ENCODE data around the gene FAM124B. TPM values are rescaled to one million over a fixed set of nuclear protein-coding genes. Genes with fewer than 3 reads are reported as not detected.
"Not testable (repeated sequence)": the region's sequence is repeated elsewhere in the genome, so short reads cannot be mapped to it uniquely, and the experiment has no call there.

The FAM124B gene
- polyA plus RNA-seq, 3 donors, result 2.2 to 2.8 (median 2.3) TPM

GRCh38 chr2:224395620-224396390 lies 6.1 kb downstream of the FAM124B start:
- no peak for DNase-seq (ENCODE audit: extremely low read depth in 1 of 11, low read depth in 9 of 11, low spot score in 4 of 11)

DNA sequence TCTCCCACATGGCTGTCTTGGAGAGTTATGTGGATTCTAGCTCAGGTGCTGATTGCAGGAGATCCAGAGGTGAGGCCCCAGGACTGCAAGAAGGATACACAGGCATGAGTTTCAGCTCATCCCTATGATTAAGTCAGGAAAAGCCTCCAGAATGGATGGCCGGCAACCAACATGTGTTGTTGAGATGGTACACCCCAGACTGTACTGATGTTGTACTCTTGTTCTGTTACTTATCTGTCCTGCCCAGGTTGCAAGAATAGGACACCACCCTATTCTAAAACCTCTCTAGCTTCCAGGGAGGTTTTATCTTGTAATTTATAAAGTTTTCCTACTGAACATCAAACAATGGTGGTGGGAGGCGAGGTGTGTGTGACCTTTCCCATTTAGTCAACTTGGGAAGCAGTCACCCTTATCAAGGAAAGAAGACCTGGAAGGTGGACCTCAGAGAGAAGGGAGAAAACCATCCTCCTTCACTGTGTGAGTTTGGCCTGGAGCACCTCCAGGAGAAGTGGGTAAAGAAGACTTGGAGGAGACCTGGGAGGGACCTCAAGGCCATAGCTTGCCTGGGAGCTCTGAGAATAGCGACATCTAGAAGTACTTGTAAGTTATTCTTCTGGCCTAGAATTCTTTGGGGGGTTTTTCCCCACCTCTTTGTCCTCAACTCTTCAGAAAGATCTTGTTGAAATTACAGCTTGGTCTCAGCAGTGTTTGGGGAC lies 8.6 kb downstream of the FAM124B start:
- DNase-seq (ENCODE audit: extremely low read depth in 1 of 11, low read depth in 9 of 11, low spot score in 4 of 11), result no peak

- no peak for DNase-seq (ENCODE audit: extremely low read depth in 1 of 11, low read depth in 9 of 11, low spot score in 4 of 11)
These were observed 9.4 kb downstream of the FAM124B start for GRCh38 chr2:224392545-224392944.

DNA sequence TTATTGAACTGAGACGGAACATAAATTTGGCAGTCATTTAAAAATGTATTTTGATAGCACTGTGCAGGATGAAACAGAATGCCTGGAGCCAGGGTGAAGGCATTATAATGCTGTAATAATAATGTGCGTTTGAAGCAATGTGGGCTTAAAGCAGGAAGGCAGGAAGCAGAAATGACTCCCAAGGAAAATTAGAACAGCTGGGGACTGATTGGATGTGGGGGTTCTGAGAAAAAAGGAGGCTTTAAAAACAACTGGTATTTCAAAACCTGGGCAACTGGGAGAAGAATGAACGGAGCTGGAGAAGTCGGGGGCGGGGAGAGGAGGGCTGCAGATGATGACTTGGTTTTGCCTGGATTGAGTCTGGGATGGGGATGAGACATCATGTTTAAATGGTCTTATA lies 12.6 kb downstream of the FAM124B start:
- DNase-seq (ENCODE audit: extremely low read depth in 1 of 11, low read depth in 9 of 11, low spot score in 4 of 11), result no peak

DNA sequence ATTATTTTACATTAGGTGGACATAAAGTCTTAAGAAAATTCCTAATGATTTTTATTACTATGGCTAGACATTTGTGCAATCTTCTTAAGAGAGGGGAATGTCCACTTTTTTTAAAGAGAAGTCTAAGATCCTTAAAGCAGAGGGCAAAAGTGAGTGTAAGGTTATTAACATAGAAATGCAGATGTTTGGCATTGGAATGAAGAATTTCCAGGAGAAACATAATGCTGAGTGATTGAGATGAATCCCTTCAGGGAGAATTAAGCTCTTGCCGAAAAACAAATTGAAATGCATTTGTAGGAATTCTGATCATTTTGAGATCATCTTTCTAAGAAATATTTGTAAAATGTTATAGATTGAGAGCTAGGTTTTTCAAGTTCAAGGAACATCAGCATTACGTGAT lies 15.0 kb downstream of the FAM124B start:
- DNase-seq (ENCODE audit: extremely low read depth in 1 of 11, low read depth in 9 of 11, low spot score in 4 of 11), result no peak

GRCh38 chr2:224382973-224383555 lies 18.8 kb downstream of the FAM124B start:
- no peak for DNase-seq (ENCODE audit: extremely low read depth in 1 of 11, low read depth in 9 of 11, low spot score in 4 of 11)

DNA sequence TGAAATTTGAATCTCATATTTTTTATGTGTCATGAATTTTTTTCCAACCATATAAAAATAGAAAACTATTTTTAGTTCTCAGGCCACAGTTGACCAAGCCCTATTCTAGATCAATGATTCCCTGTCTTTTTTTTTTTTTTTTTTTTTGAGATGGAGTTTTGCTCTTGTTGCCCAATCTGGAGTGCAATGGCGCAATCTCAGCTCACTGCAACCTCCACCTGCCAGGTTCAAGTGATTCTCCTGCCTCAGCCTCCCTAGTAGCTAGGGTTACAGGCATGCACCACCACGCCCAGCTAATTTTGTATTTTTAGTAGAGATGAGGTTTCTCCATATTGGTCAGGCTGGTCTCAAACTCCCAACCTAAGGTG lies 19.6 kb downstream of the FAM124B start:
- DNase-seq (ENCODE audit: extremely low read depth in 1 of 11, low read depth in 9 of 11, low spot score in 4 of 11), result not testable (repeated sequence)

DNA sequence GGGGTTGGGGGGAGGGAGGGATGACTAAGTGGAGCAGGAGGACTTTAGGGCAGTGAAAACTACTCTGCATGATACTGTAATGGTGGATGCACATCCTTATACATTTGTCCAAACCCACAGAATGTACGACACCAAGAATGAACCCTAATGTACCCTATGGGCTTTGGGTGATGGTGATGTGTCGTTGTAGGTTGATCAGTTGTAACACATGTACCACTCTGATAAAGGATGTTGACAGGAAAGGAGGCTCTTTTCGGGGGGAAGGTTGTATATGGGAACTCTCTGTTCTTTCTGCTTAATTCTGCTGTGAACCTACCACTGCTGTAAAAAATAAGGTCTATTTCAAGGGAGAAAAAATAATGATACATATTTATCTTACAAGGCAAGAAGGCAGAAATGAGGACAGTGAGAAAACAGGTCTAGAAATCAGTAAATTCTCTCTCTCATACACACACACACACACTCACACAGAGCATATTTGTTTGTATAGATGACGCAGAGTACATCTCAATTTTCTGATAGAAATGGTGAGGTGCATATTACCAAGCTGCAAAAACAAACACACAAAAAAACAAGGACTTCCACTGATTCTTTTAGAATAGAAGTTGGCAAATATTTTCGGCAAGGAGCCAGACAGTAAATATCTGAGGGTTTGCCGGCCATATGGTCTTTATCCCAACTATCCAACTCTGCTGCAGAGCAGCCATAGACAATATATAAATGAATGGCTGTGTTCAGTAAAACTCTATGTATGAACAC lies 20.2 kb downstream of the FAM124B start:
- no peak for DNase-seq (ENCODE audit: extremely low read depth in 1 of 11, low read depth in 9 of 11, low spot score in 4 of 11)

DNA sequence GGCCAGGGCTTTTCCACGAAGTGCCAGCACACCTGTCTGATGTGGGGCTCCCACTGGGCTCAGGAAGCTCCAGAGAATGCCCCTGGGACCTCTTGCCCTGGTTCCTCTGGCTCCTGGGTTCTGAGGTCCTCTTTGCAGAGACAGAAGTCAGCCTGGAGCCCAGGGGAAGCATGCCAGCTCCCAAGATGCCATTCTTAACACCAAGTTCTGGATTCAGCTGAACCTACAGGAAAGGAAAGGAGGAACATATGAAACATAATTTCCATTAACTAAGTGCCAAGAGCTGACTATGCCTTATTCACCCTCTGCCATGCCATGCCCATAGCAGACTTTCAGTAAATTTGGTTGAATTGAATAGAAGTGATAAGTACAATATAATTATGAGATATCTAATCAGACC lies 21.9 kb downstream of the FAM124B start:
- no peak for DNase-seq (ENCODE audit: extremely low read depth in 1 of 11, low read depth in 9 of 11, low spot score in 4 of 11)

DNA sequence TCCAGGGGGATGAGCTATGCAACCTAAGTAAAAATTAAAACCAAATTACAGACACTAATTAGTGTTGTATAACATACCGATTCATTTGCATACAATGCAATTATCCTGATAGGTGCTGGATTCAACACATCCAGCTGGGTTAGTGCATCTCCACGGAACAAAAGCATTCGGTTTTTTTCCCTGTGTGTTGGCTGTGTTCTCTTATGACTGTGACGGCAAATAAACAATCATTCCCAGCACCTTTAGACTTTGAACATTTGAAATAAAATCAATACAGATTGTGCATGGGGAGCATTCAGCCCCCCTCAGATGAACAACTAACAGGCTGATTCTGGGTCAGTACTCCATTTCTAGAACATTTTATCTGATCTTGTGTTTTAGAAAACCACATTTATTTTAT lies 22.7 kb downstream of the FAM124B start:
- no peak for DNase-seq (ENCODE audit: extremely low read depth in 1 of 11, low read depth in 9 of 11, low spot score in 4 of 11)

GRCh38 chr2:224378701-224379097 lies 23.2 kb downstream of the FAM124B start:
- DNase-seq (ENCODE audit: extremely low read depth in 1 of 11, low read depth in 9 of 11, low spot score in 4 of 11), result no peak

- no peak for DNase-seq (ENCODE audit: extremely low read depth in 1 of 11, low read depth in 9 of 11, low spot score in 4 of 11)
These were observed 23.9 kb downstream of the FAM124B start for GRCh38 chr2:224377751-224378700.

DNA sequence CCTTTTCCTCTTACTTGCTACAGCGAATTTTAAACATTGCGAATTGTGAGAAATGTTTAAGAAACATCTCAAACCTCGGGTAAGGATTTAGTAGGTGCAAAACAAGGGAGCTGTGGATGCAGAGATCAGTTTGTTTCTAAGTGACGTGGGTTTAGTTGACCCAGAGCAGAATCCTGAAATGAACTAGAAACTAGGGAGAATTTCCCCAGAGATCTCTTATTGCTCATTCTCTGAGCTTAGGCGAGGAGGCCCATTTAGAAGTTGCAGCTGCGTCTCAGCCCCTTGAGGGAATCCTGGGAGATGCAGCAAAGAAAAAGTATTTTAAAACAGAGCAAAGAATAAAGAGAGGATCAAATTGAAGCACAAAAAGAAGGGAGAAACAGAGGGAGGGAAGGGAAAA lies 29.3 kb downstream of the FAM124B start:
- DNase-seq (ENCODE audit: extremely low read depth in 1 of 11, low read depth in 9 of 11, low spot score in 4 of 11), result no peak

DNA sequence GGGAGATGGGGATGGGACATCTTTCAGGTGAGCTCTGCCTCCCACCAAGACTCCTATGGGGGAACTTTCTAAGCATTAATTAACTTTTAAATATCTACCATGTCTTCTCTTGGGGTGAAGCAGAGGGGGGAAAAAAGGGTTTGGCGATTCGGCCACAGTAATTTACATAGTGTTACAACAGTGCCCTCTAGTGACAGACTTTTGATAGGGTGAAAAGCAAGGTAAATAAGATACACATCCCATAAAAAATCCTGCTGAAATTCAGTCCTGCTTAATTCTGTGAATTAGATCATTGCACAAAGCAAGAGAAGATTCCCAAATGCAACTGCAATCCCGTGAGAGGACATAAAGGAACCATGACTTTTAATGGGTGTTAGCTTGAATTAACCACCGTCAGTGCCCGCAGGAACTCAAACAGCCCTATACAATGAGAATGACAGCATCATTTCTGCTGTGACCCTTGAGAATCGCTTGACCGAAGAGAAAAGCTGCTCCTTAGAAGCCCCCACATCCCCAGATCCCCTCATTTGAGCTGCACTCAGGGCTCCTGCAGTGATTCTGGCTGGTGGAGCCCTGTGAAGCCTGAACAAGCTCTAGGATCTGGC lies 32.8 kb downstream of the FAM124B start:
- no peak for DNase-seq (ENCODE audit: extremely low read depth in 1 of 11, low read depth in 9 of 11, low spot score in 4 of 11)

DNA sequence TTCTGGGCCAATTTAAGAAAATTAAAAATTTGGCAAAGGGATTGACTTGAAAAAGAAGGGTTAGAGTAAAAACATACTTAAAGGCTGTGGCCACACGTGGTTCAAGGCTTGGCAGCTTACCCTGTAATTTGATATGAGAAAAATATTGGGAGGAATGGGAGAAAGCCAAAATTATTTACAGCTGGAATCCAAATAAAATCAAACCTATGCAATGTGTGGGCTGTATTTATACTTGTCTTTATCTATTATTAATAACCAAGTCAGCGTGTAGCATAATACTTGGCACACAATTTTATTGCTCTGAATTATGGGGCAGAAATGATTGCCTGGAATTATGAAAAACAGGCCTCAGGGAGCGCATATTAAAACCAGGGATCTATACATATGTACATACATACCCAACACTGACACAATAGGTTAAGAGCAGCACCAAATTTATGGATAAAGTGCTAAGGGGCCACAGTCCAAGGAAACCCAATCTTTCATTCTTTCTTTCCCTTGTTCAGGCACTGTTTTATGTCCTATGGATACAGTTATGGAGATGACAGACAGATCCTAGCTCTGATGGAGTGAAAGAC lies 35.6 kb downstream of the FAM124B start:
- DNase-seq (ENCODE audit: extremely low read depth in 1 of 11, low read depth in 9 of 11, low spot score in 4 of 11), result peak in 1 of 11 donors; percentile 56

DNA sequence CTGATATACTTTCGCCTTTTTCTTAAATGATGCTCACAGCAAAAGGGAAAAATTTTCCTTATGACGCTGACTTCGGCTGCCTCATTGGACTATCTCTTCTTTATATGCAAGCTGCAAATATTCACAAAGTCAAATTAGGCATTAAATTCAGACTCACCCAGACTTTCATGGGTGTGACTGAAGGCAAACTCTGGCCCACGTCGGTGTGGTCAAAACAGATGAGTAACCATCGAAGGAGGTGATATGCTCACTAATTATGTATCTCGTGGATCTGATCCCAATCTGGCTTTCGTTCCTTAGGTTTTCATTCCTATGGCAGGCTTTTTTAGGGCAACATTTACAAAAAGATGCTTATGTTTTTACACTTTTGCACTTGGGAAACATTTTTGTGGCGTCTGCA lies 36.6 kb downstream of the FAM124B start:
- no peak for DNase-seq (ENCODE audit: extremely low read depth in 1 of 11, low read depth in 9 of 11, low spot score in 4 of 11)

GRCh38 chr2:224363281-224363680 lies 38.6 kb downstream of the FAM124B start:
- no peak for DNase-seq (ENCODE audit: extremely low read depth in 1 of 11, low read depth in 9 of 11, low spot score in 4 of 11)

DNA sequence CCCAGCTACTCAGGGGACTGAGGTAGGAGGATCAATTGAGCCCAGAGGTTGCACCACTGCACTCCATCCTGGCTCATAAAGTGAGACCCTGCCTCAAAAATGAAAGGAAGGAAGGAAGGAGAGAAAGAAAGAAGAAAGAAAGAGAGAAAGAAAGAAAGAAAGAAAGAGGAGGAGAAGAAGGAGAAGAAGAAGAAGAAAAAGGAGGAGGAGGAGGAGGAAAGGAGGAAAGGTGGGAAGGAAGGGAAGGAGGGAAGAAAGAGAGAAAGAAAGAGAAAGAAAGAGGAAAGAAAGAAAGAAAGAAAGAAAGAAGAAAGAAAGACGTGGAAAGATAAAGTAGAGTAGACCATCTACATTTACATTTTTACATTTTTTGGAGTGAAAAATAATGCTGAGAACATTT lies 39.8 kb downstream of the FAM124B start:
- no peak for DNase-seq (ENCODE audit: extremely low read depth in 1 of 11, low read depth in 9 of 11, low spot score in 4 of 11)

Measured in renal cortex interstitium (tissue), 11 donors.